Gastroesophageal sphincter (tissue), 3 donors: ENCODE results near the gene RYR2.

Experiments
- POLR2A ChIP-seq, 2 donors: fragments of 450-650 bp; IDR thresholded peaks; one replicate each; pipeline ENCODE4 v1.6.1; 2017; ENCODE audit warnings: antibody characterized with exemption in 2 of 2, mild to moderate bottlenecking in 2 of 2, moderate library complexity in 1 of 2
- POLR2AphosphoS5 ChIP-seq: sonication (generic); formaldehyde crosslinking; IDR thresholded peaks from one replicate; pipeline ENCODE4 v1.6.1; 2017; ENCODE audit warnings: antibody characterized with exemption
- TF ChIP-seq, protein P1 (sequence below), 4 experiments: fragments of 200-600 bp in 2 of 4; fragments of 450-650 bp in 2 of 4; sonication (generic) in 1 of 4; IDR thresholded peaks; one replicate each; pipeline ENCODE4 v1.5.1; 2017 to 2019; ENCODE audit warnings: antibody characterized with exemption in 4 of 4, mild to moderate bottlenecking in 2 of 4, moderate library complexity in 2 of 4

DNA sequence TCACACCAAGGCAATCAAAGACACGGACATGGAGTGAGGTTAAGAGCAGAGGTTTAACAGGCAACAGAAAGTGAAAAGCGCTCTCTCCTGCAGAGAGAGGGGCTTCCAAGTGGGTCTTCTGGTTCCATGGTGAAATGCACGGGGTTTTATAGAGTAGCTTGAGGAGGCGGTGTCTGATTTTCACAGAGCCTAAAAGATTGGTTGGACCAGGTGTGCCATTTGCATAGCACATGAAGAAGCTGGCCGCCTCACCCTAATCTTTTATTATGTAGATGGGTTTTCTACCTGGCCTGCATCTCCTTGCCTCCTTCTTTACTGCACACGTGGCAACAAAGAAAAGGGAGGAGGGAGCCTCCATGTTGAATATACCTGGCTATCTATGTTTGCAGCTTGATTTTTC, 197.3 kb downstream of the RYR2 start:
- TF ChIP-seq, protein P1, sequence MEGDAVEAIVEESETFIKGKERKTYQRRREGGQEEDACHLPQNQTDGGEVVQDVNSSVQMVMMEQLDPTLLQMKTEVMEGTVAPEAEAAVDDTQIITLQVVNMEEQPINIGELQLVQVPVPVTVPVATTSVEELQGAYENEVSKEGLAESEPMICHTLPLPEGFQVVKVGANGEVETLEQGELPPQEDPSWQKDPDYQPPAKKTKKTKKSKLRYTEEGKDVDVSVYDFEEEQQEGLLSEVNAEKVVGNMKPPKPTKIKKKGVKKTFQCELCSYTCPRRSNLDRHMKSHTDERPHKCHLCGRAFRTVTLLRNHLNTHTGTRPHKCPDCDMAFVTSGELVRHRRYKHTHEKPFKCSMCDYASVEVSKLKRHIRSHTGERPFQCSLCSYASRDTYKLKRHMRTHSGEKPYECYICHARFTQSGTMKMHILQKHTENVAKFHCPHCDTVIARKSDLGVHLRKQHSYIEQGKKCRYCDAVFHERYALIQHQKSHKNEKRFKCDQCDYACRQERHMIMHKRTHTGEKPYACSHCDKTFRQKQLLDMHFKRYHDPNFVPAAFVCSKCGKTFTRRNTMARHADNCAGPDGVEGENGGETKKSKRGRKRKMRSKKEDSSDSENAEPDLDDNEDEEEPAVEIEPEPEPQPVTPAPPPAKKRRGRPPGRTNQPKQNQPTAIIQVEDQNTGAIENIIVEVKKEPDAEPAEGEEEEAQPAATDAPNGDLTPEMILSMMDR (IDR thresholded peaks at IDR 0.05): no peak
- TF ChIP-seq POLR2A (IDR thresholded peaks at IDR 0.05): no peak
- TF ChIP-seq POLR2AphosphoS5: no peak
